ENCODE measurements around the gene TMEM123. TPM values are rescaled to one million over a fixed set of nuclear protein-coding genes. Genes with fewer than 3 reads are reported as not detected.
A peak's percentile ranks its signal among the peaks of the same experiment; 100 is the strongest.
"Not testable (repeated sequence)": the region's sequence is repeated elsewhere in the genome, so short reads cannot be mapped to it uniquely, and the experiment has no call there.

TMEM123 gene
- total RNA-seq, 1 experiment from 2014 or later: 149 TPM

DNA sequence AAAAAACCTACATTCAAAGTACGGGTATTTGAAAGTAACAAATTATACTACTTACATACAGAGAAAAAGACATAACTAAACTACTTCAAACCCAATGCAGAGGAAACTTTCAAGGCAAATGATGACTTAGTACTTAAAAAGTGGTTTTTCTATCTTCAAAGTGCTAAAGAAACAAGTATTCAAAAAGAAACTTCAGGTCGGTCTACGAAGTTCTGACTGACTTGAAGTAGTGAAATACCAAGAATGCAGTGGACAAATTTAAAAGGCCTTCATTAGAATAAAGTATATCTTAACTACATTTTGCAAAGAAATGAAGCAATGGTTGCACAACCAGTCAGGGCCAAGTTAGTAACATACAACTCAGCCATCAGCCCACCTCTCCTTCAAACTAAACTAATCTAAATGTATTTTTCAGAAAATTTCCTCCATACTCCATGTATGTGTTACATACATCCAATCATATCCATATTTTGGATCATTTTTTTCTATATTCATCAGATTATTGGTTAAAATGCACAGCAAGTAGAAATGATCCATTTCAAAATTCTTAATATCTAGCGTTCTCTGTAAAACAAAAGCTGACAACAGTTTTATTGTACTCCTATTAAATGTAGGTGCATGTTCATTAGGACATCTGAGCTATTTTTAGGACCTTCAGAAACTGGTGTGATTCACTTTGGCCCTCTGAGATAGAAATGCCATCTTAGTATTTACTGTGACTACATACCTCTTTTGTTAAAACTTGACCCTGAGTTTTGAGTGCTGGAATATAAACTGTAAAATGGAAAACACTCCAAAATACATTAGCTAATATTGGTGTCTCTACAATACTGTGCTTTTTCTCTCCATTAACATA, 55.6 kb downstream of the TMEM123 start:
- peak; percentile 28 for DNase-seq (ENCODE audit: low read depth)

DNA sequence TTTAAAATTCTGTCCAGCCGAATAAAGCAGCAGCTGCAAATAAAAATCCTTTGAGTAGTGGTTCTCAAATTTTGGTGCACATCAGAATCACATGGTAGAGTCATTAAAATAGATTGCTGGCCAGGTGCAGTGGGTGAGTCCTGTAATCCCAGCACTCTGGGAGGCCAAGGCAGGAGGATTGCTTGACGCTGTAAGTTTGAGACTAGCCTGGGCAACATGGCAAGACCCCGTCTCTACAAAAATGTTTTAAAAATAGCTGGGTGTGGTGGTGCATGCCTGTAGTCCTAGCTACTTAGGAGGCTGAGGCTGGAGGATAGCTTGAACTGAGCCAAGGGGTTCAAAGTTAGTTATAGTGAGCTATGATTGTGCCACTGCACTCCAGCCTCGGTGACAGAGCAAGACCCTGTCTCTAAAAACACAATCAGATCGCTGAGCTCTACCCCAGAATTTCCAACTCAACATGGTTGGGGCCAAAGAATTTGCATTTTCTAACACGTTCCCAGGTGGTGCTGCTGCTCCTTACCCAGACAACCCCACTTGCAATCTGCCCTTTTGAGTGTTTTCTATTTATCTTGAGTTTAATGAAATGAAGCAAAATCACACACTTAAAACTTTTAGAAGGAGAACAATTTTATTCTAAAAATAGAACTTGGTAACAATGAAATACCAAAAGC, 56.7 kb downstream of the TMEM123 start:
- DNase-seq (ENCODE audit: low read depth): no peak

DNA sequence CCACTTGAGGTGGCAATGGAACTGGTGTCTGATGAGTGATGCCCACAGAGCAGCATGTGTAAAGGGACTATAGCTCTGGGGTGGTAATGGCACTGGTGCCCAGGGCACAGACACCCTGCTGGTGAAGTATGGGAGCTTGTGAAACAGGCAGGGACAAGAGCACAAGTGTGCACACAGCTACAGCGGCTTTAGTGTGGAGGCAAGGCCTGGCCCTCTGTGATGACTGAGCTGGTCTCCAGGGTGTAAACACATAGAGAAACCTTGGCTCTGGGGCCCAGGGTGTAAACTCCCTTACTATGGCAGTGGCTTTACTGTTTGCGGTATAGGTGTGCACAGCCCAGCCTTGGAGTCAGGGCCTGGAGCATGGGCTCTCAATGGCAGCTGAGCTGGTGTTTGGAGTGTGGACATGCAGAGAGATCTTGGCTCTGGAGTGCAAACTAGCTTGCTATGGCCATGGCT, 59.3 kb downstream of the TMEM123 start:
- no peak for DNase-seq (ENCODE audit: low read depth)

DNA sequence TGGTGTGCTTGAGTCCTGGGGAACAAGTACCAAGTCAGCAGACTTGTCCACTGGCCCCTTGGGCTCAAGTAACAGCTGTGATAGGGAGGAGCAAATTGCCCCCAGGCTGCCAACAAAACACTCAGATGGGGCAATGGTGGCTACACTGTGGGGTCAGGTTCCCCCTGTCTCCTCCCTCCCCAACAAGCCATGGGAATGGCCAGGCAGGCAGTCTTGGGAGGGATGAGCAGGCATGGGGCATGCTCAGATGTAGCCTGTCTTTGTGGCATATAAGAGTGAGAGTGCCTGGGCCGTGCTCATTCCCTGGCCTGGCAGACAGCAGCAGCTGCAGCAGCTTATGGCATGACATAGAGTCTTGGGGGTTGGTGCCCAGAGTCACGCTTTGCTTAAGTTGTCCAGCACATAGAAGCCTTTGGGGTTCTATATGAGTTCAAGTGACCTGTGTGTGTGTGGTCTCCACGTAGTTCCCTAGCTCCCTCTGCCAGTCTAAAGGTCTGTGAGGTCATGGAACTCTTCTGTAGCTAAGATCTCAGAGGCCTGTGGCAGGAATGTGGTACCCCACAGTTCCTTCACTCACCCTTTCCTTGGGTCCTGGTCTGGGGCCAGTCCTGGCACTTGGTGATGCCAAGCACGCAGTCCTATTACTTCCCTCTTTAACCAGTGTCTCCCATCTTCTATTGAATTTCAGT, 60.9 kb downstream of the TMEM123 start:
- DNase-seq (ENCODE audit: low read depth): peak; percentile 77

DNA sequence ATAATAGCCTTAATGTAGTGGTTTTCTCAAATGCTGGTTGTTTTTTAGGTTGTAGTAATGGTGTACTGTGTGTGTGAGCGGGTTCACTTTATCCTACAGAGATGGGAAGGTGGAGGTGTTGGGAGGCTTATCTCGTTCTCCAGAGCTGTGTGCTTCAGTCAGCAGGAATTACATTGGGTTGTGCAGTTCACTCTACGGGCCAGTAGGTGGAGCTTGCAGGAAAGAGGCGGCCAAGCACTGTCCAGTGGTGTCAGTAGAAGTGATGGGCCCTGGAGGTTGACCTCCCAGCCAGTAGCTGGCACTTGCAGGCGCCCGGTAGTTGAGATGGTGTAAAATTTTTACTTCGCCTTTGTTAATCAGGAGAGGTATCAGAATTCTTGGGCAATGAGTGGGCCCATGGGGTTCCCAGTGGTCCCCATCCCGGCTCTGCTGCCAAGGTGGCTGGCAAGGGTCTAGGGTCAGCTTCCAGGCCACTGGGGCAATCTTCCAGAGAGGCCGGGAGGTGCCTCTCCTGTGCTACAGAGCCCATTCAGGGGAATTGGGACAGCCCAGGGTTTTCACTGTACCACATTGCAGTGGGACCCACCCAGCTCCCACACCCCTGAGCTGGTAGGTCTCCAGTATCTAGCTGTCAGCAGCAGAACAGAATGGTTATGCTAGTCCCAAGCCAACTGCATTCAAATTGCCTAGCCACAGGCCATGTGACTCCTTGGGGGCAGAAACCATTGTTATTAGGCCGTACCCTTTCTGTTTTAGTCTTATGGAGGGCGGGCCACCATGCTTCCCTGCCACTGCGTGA, 61.7 kb downstream of the TMEM123 start:
- DNase-seq (ENCODE audit: low read depth): peak; percentile 73

DNA sequence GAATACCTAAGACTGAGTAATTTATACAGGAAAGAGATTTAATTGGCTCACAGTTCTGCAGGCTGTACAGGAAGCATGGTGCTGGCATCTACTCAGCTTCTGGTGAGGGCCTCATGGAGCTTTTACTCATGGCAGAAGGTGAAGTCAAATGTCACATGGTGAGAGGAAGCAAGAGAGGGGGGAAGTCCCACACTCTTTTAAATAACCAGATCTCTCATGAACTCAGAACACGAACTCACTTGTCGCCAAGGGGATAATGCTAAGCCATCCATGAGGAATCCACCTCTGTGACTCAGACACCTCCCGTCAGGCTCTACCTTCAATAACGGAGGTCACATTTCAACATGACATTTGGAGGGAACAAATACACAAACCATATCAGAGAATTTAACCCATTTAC, 63.3 kb downstream of the TMEM123 start:
- no peak for DNase-seq (ENCODE audit: low read depth)

DNA sequence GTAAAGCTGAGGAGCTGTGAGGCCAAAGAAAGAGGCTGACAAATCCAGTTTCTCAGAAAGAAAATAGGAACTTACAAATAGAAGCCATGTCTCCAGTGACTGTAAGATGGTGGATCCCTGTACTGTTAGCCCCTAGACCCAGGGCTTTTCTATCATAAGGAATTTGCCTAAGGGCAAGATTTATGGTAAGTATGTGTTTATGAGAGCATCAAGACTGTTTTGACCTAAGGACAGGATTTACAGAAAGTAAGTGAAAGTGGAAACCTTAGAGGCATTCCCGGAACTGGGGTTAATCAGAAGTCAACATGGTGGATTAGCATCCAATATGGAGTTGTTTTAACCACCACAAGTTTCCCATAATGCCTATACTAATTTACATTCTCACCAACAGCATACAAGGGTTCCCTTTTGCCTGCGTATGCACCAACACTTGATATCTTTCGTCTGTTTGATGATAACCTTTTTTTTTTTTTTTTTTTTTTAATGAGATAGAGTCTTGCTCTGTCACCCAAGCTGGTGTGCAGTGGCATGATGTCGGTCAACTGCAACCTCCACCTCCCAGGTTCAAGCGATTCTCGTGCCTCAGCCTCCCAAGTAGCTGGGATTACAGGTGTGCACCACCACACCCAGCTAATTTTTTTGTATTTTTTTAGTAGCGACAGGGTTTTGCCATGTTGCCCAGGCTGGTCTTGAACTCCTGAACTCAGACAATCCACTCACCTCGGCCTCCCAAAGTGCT, 65.4 kb downstream of the TMEM123 start:
- no peak for DNase-seq (ENCODE audit: low read depth)

DNA sequence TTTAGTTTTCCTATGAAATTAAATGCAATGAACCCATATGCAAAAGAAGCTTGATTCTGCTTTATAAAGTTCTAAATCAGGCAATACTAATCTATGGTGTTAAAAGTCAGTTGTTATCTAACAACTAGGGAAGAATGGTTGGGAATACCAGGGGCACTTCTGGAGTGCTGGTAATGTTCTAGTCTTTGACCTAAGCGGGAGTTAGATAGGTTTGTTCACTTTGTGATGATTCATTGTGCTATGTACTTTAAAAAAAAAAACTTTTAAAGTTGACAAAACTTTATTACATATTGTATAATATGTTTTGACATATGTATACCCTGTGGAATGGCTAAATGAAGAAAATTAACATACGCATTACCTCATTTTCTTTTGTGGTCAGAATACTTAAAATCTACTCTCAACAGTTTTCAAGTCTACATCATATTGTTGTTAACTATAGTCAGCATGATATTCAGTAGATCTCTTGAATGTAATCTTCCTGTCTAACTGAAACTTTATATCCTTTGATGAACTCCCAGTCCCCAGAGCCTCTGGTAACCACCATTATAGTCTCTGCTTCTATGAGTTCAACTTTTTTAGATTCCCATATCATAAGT, 66.3 kb downstream of the TMEM123 start:
- DNase-seq (ENCODE audit: low read depth): no peak

DNA sequence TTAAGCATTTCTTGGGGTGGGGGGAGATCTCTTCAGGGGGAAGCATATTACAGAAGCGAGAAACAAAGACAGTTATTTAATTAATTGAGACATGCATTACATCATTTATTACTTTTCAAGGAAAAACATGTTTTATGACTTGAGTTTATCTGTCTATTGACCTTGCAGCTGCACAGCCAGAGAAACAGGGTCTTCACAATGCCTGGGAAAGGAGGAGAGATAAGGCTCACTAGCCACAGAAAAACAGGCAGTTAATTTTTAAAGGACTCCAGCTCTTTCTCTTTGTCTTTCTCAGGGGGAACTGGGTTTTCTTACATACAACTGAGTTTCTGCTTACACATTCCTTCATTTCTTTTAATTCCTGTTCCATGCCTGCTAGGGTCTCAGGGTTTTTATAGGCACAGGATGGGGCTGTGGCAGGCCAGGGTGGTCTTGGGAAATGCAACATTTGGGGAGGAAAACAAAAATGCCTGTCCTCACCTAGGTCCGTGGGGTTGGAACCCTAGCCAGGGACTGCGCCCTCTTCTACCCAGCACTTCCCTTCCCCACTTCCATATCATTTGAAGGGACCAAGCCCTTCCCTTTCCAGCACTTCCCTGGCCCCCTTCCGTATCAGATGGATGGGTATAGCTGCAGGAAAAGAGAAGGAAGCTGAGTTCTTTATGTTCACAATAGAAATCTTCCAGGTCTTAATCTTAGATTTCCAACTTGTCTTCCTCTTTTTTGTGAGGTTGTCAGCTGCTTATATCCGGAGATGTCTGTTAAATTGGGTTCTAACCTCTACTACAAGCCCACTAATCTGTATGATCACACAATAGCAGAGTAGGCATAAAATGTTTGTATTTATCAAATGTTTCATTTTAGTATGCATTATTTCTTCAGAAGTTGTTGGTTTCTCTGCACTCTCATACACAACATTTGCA, 67.2 kb downstream of the TMEM123 start:
- no peak for DNase-seq (ENCODE audit: low read depth)

DNA sequence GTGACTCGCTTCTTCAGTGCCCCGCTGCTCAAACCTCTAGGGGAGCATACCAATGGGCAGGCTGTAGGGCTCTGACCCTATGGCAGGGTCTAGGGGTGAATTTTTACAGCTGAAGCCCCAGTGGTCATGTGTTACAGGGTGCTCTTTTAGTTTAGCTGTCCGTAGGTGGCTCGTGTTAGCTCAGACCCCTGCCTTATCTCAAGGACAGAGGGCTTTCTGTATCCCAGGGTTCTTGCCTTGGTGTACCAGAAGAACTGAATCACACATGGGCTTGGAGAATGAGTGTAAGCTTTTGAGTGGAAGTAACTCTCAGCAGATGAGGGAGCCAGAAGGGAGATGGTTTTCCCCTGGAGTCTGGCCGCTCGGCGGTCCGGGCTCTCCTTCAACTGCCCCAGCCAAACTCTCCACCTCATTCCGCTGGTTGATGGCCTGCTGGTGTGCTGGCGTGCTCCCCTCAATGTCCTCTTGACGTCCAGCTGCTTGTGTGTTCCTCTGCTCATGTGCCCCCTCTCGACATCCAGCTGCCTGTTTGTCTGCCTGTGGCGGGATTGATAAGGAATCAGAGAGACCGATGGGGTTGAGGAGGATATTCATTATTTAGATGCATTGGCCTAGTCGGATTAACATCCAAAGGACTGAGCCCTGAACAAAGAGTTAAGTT, 68.0 kb downstream of the TMEM123 start:
- no peak for DNase-seq (ENCODE audit: low read depth)

DNA sequence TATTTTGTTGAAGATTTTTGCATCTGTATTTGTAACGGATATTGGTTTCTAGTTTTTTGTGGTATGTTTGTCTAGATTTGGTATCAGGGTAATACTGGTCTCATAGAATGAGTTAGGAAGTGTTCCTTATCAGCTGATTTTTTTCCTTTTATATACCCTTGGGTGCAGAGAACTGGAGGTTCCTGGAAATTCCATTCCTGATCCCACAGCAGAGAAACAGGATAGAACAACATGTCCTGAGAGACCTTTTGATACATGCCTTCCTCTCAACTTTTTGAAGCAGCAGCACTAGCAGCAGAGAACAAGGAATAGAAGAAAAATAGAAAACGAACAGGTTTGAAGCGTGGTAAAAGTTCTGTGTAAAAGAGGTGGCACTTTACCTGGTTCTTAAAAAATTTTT, 68.7 kb downstream of the TMEM123 start:
- no peak for DNase-seq (ENCODE audit: low read depth)

DNA sequence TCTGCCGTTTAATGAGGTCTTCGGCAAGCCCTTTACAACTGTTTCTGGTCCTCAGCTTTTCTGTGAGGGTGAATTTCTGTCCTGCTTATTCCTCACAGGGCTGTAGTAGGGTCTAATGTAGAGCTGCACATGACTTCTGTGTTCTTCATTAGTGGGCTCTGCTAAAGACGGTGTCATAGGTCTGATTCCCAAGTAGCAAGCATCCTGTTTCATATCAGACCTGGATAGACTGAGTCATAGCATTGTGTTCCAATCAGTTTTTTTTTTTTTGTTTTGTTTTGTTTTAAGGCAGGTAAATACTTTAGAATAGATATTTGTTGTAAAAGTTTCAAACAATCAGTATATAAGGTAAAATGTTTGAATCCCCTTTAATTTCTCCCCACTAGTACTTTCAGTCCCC, 70.2 kb downstream of the TMEM123 start:
- no peak for DNase-seq (ENCODE audit: low read depth)

DNA sequence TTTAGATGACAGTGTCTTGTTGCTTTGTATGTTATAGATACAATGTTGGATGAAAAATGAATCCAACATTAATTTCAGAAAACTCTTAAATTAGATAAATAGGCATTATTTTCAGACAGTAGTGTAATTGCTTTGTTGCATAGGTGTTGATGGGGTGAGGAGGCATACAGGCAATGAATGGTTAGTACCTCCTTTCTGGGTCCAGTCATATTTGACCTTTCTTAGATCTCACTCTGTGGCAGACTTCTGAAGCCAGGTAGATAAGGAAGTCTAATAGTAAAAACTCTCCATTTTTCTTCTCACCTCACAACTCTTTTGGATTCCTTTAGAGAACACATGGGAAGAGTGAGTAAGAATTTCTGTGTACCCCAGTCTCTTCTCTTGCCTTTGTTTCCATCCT, 73.7 kb downstream of the TMEM123 start:
- no peak for DNase-seq (ENCODE audit: low read depth)

DNA sequence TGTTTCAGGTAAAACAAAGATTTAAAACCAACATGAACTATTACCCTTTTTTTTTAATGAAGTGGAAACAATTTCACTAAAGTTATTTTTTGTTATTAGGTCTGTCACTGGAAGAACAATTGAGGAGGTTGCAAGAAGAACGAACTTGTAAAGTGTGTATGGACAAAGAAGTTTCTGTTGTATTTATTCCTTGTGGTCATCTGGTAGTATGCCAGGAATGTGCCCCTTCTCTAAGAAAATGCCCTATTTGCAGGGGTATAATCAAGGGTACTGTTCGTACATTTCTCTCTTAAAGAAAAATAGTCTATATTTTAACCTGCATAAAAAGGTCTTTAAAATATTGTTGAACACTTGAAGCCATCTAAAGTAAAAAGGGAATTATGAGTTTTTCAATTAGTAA, 74.7 kb downstream of the TMEM123 start:
- DNase-seq (ENCODE audit: low read depth): no peak

DNA sequence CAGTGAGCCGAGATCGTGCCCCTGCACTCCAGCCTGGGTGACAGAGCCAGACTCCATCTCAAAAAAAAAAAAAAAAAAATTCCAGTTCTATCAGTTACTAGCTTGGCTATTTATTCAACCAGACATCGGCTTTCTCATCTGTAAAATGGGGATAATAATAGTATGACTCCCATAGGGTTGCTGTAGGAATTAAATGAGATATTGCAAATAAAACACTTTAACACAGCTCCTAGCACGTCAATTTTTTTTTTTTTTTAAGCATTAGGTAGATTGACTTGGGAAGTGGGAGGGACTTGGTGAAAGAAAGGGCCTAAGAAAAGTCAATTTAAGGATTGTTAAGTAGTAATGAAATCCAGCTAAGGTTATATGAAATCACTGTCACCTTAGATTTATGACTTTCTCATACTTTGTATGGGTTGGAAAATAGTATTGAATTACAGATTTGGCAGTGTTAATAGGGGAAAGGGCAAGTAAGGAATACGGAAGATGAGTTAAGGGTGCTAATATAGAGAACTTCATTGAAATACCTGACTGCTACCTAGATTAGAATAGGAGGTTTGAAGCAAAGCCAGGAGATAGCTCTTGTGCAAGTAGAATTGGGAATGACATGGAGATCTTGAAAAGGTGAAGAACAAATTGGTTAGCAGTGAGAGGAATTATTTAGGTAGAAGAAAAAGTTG, 76.7 kb downstream of the TMEM123 start:
- DNase-seq (ENCODE audit: low read depth): no peak

DNA sequence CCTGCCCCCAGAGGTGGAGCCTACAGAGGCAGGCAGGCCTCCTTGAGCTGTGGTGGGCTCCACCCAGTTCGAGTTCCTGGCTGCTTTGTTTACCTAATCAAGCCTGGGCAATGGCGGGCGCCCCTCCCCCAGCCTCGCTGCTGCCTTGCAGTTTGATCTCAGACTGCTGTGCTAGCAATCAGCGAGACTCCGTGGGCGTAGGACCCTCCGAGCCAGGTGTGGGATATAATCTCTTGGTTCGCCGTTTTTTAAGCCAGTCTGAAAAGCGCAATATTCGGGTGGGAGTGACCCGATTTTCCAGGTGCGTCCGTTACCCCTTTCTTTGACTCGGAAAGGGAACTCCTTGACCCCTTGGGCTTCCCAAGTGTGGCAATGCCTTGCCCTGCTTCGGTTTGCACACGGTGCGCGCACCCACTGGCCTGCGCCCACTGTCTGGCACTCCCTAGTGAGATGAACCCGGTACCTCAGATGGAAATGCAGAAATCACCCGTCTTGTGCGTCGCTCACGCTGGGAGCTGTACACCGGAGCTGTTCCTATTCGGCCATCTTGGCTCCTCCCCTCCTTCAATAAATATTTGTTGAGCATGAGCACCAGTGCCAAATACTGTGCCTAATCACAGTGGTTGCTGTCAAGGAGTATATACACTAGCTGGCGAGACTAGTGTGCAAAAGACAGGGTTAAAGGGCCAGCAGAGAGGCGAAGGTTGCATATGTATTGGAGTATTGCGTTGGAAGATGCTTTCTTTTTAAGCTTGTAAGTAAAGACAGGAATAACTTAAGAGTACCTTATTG, 77.7 kb downstream of the TMEM123 start:
- DNase-seq (ENCODE audit: low read depth): not testable (repeated sequence)

DNA sequence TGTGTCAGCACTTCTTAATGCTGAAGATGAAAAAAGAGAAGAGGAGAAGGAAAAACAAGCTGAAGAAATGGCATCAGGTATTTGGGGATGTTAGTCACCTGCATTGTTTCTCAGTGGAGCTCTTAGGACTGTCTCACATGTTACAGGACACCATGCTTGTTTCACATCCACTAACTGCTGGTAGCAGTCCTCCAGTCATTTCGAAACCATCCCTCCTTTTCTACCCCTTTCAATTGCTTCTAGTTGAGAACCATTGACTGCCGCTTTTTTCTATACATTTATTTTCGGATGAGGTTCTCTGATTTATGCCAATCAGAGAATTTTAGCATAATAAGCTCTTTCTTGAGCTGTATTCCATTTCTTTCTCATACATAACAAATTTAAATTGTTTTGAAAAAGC, 84.1 kb downstream of the TMEM123 start:
- no peak for DNase-seq (ENCODE audit: low read depth)

Data from LHCN-M2 (cell line).